Left lung (tissue), 10 donors: ENCODE results near the gene FBXL4. TPM values are rescaled to one million over a fixed set of nuclear protein-coding genes. Genes with fewer than 3 reads are reported as not detected.

Experiments used
- ATAC-seq: fragments of 200-7000 bp; cut with Tn5 transposase; one replicate; pipeline ENCODE4 v1.9.1; 2020; ENCODE audit warnings: moderate library complexity
- DNase-seq, 4 donors: peaks; one replicate each; pipeline ENCODE4 v3.0.0-alpha.2; 2013 to 2020
- H3K27ac ChIP-seq, 2 donors: fragments of 200-600 bp; sonication (generic) in 1 of 2; one replicate each; pipeline versions ENCODE4 v1.5.0 to v1.8.0; 2020 to 2021
- H3K27me3 ChIP-seq, 2 donors: fragments of 200-600 bp; sonication (generic) in 1 of 2; one replicate each; pipeline versions ENCODE4 v1.5.0 to v1.8.0; 2020 to 2021
- H3K36me3 ChIP-seq, 2 donors: fragments of 200-600 bp; sonication (generic) in 1 of 2; one replicate each; pipeline versions ENCODE4 v1.5.0 to v1.8.0; 2020 to 2021
- H3K4me1 ChIP-seq, 2 donors: fragments of 200-600 bp; one replicate each; pipeline ENCODE4 v1.8.0; 2021
- H3K4me3 ChIP-seq, 2 donors: fragments of 200-600 bp; sonication (generic) in 1 of 2; one replicate each; pipeline versions ENCODE4 v1.5.0 to v1.8.0; 2020 to 2021; ENCODE audit warnings: mild to moderate bottlenecking in 1 of 2
- H3K9me3 ChIP-seq, 2 donors: fragments of 200-600 bp; sonication (generic) in 1 of 2; one replicate each; pipeline versions ENCODE4 v1.5.0 to v1.8.0; 2020 to 2021
- CTCF ChIP-seq, 2 donors: fragments of 200-600 bp; sonication (generic) in 1 of 2; IDR thresholded peaks; one replicate each; pipeline versions ENCODE4 v1.5.0 to v1.8.0; 2021; ENCODE audit warnings: antibody characterized with exemption in 2 of 2
- intact Hi-C, 2 donors: fragments of 100-400 bp; cut with DNase I; formaldehyde crosslinking; loops; one replicate each; pipeline versions ENCODE4 v1.11.2 to v1.14.2; 2022
- polyA plus RNA-seq, 6 donors: library from polyadenylated mRNA; unstranded; fragments of 120-200 nt; gene quantifications; one replicate each; pipeline ENCODE4 v1.2.1, GENCODE V29; 2013; ENCODE audit not compliant: insufficient read length in 6 of 6
- total RNA-seq, 2 donors: library from RNA; stranded (reverse); fragmentation: NEBNext Ultra II Directional; extraction: Animal tissue kit (Norgen Biotek cat#: 25700); gene quantifications; one replicate each; pipeline ENCODE4 v1.2.1, GENCODE V29; 2021
- donor health status: DM: no; HTN: yes; CAD: no.
- donor health status: DM: no; HTN: no; CAD: no.

FBXL4 gene
- total and polyA plus RNA-seq, 8 donors: 18.7 to 24.4 (median 21.0) TPM

GRCh38 chr6:98949589-98949988 is 1.8 kb upstream of the FBXL4 start:
- Histone ChIP-seq H3K27ac (no peak overlapping the region), H3K9me3 (no peaks in the 10 kb centered on the region), H3K36me3 (no peaks in the 10 kb centered on the region), H3K4me1 (peaks cover 10 to 30% of the 10 kb centered on the region in 2 donors), H3K27me3 (no peaks in the 10 kb centered on the region), H3K4me3 (no peak overlapping the region)
- TF ChIP-seq CTCF (IDR thresholded peaks at IDR 0.05): no peak
- ATAC-seq (no peak), DNase-seq (no peak)
- intact Hi-C loops: no loop called here

- peak overlapping the region; percentile 59 to 73 for H3K4me3 ChIP-seq
- DNase-seq (peak in 3 of 4 donors; percentile 21 to 45 (median 43)), ATAC-seq (no peak)
- no peaks in the 10 kb centered on the region for H3K36me3 ChIP-seq
- peaks cover 10 to 30% of the 10 kb centered on the region in 2 donors for H3K4me1 ChIP-seq
- peak overlapping the region; percentile 86 to 95 for H3K27ac ChIP-seq
- intact Hi-C loops: no loop called here
- peaks cover 0 to 4% of the 10 kb centered on the region in 2 donors for H3K9me3 ChIP-seq
- no peaks in the 10 kb centered on the region for H3K27me3 ChIP-seq
- TF ChIP-seq CTCF (IDR thresholded peaks at IDR 0.05): no peak
Observed at GRCh38 chr6:98946879-98947410, 801 bp downstream of the FBXL4 start.

- H3K27ac ChIP-seq: peak overlapping the region in 1 of 2 donors; percentile 86
- peak overlapping the region; percentile 59 to 73 for H3K4me3 ChIP-seq
- DNase-seq (peak in 1 of 4 donors; percentile 2), ATAC-seq (no peak)
- intact Hi-C loops: no loop called here
- H3K9me3 ChIP-seq: peaks cover 0 to 4% of the 10 kb centered on the region in 2 donors
- no peaks in the 10 kb centered on the region for H3K36me3 ChIP-seq
- H3K27me3 ChIP-seq: no peaks in the 10 kb centered on the region
- TF ChIP-seq CTCF (IDR thresholded peaks at IDR 0.05): no peak
- peaks cover 10 to 30% of the 10 kb centered on the region in 2 donors for H3K4me1 ChIP-seq
Observed at GRCh38 chr6:98946266-98946878, 1.4 kb downstream of the FBXL4 start.

- ATAC-seq (no peak), DNase-seq (peak in 1 of 4 donors; percentile 16)
- intact Hi-C loops: no loop called here
- Histone ChIP-seq H3K9me3 (peaks cover 0 to 8% of the 10 kb centered on the region in 2 donors), H3K36me3 (no peaks in the 10 kb centered on the region), H3K4me1 (peaks cover 10 to 30% of the 10 kb centered on the region in 2 donors), H3K27ac (no peak overlapping the region), H3K4me3 (peak overlapping the region in 1 of 2 donors; percentile 73), H3K27me3 (no peaks in the 10 kb centered on the region)
- no peak for TF ChIP-seq CTCF (IDR thresholded peaks at IDR 0.05)
Observed at GRCh38 chr6:98945311-98946115, 2.2 kb downstream of the FBXL4 start.

GRCh38 chr6:98944598-98945081 is 3.1 kb downstream of the FBXL4 start:
- peak in 1 of 4 donors; percentile 3 for DNase-seq
- Histone ChIP-seq H3K27ac (no peak overlapping the region), H3K9me3 (peaks cover 0 to 16% of the 10 kb centered on the region in 2 donors), H3K36me3 (no peaks in the 10 kb centered on the region), H3K4me3 (no peak overlapping the region), H3K4me1 (peaks cover 10 to 30% of the 10 kb centered on the region in 2 donors), H3K27me3 (no peaks in the 10 kb centered on the region)
- no peak for TF ChIP-seq CTCF (IDR thresholded peaks at IDR 0.05)
- no peak for ATAC-seq
- intact Hi-C loops: no loop called here
